Germinal center (tissue), 1 donor: ENCODE measurements around the gene SH2D7.

ENCODE experiments used
- DNase-seq: peaks from one replicate; pipeline ENCODE4 v3.0.0; 2012; ENCODE audit warnings: mixed read lengths, low spot score

SH2D7 gene

GRCh38 chr15:78092261-78093041 lies at the start of gene SH2D7:
TSS of gene SH2D7 (plus strand) at chr15:78092561. CDS start at chr15:78092585, 24 bp downstream.
- DNase-seq: no peak

- no peak for DNase-seq
These were observed 47.8 kb upstream of the SH2D7 start for GRCh38 chr15:78044407-78045155.

- no peak for DNase-seq
These were observed 47.2 kb upstream of the SH2D7 start for GRCh38 chr15:78045189-78045588.

- no peak for DNase-seq
These were observed 45.5 kb upstream of the SH2D7 start for GRCh38 chr15:78046796-78047341.

DNA sequence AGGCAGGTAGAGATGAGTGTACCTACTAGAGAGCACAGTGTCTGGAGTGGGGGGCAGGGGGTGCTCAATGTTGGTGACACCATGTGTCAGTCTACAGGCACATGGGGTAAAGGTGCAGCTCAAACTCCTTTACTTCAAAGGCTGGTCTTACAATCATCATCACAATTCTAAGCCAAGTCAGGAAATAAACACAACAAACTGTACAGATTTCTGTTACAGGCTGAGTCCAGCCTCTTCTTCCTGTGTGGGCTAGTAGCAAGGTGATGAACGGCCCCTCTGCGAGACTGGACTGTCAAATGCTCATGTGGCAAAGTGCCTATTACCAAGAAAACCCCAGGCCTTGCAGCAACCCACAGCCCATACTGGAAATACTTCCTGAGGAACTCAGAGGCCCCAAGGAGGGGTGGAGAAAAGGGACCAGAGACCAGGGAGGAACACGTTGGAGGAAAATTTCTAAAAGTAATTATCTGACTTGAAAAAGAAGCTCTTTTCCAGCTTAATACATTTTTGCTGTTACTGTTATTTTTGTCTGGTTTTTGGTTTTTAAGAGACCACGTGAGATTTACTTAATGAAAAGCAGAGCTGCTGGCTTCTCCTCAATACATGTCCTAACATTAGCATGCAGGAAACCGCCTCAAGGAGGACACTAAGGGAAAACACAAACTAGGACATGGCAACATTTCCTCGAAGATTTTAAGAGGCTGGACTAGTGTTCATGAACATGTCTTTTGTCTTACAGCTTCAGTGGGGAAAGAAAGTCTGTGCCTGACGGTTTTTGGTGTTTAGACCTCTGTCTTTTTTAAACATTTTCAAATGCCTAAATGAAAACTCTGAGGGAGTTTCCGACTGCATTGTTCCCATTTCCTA lies 44.4 kb upstream of the SH2D7 start:
- no peak for DNase-seq

GRCh38 chr15:78048628-78048920 lies 43.8 kb upstream of the SH2D7 start:
- no peak for DNase-seq

DNA sequence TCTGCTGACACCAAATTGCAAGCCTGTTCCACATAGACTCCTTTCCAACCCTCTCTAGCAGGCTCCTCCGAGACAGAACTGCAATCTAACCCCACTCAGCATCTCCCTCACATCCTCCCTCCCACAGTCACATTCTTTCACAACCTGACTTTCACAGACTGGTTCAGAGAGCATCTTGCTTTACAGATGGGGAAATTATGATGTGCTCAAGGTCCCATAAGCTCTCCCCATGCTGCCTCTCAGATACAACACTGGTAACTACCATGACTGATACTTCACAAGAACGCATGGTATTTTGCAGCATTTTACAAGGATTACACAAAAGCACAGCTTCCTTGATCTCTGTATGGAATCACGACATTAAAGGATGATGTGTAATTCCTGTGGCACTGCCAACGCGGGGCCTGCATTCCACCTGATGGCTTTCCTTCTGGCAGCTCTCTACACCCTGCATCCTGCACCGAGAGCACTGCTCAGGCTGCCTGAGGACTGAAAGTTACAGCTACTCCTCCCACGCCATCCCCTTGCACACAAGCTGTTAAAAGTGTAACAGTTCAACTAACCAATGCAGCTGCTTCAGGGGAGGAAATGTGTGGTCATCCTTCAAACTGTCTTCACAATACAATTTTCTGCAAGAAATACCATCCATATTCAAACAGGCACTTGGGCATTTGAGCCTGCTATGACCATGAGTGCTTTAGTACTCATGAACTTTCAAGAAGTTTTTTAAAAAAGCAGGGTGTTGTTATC lies 42.5 kb upstream of the SH2D7 start:
- DNase-seq: no peak

- no peak for DNase-seq
These were observed 41.9 kb upstream of the SH2D7 start for GRCh38 chr15:78050441-78050809.

- DNase-seq: no peak
These were observed 41.5 kb upstream of the SH2D7 start for GRCh38 chr15:78050826-78051225.

DNA sequence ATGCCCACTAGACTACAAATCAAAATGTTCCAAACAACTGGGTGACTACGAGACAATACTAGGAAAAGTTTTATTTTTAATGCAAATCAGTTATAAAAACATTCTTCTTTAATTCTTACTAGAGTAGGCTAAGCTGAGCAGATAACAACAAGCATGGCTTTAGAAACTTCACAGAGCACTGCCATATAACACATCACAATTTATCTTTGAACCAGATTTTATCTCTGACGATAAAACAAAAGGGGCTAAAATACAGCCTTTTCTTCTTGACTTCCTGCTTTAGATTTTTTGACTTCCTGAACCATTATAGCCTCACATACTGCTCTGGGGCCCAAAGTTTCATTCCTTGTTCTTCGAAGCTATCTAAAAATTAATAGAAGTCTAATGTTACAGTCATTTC lies 40.8 kb upstream of the SH2D7 start:
- no peak for DNase-seq

DNA sequence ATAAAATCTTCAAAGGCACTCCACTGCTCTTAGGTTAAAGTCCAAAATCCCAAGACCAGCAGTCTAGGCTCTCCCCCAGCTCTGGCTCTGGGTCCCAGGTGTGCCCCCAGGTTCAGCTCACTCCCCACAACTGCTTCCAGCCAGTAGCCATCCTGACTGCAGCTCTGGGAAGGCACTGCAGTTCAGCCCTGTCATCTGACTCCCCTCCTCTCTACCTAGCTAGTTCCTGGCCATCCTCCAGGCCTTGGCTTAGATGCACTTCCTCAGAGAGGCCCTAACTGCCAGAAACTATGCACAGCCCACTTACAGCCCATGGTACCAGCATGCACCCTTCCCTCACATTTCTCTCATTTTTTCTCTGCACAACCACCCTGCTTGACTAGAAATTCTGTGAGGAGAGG lies 40.4 kb upstream of the SH2D7 start:
- no peak for DNase-seq

GRCh38 chr15:78052545-78052944 lies 39.8 kb upstream of the SH2D7 start:
- DNase-seq: no peak

- DNase-seq: no peak
These were observed 37.8 kb upstream of the SH2D7 start for GRCh38 chr15:78054518-78054917.

DNA sequence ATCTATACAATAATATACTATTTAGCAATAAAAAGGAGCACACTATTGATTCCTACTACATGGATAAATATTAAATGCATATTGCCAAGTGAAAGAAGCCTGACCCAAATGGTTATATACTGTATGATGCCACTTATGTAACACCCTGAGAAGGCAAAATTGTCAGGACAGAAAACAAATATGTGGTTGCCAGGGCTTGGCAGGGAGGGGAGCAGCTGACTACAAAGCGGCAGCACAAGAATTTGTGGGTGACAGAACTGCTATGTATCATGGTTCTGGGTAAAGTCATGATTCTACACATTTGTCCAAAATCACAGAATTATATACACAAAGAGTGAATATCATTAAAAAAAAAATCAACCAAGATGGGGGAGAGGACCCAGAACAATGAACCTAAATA lies 37.4 kb upstream of the SH2D7 start:
- no peak for DNase-seq

GRCh38 chr15:78055919-78056713 lies 36.2 kb upstream of the SH2D7 start:
- peak; percentile 30 for DNase-seq

DNA sequence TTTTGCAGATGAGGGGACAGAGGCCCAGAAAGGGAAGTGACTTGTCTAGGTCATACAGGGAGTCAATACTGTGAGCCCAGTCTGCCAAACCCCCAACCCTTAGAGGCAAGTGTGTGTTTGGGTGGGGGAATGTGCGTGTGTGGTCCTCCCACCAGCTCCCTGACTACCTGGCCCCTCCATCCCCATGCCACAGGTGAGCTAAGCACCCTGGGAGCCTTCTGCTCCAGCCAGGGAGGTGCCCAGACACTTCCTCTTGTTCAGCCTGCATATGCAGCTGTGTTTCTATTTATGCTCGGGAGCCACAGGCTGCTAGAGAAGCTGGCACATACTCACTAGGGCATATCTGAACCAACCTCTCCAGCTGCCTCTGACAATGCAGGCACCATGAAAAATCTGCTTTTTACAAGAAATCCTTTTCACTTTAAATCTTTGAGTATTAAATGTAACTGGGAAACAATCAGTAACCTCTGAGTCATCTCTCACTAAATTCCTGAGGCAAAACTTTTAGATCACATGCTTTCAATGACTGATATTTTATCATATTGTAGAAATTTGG lies 35.6 kb upstream of the SH2D7 start:
- peak; percentile 79 for DNase-seq

DNA sequence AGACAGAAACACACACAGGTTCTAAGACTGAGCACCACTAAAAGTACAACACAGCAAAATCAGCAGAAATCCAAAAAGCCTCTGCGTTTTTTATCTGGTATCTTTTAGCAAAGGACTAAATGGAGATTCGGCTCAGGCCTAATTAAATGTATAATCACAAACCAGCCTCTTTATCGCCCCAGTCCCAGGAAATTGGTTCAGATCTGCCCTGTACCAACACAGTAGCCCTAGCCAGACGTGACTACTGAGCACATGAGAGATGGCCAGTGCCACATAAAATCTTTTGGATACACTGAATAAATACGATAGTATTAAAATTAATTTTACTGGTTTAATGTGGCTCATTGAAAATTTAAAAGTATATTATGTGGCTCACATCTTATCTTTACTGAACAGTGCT lies 34.6 kb upstream of the SH2D7 start:
- DNase-seq: no peak

GRCh38 chr15:78058401-78058935 lies 33.9 kb upstream of the SH2D7 start:
- DNase-seq: no peak

- no peak for DNase-seq
These were observed 33.1 kb upstream of the SH2D7 start for GRCh38 chr15:78059110-78059839.

- DNase-seq: no peak
These were observed 32.1 kb upstream of the SH2D7 start for GRCh38 chr15:78060232-78060631.
